GM18951 (cell line): Measurements from ENCODE around the gene TMC3.
A peak's percentile ranks its signal among the peaks of the same experiment; 100 is the strongest.

ENCODE experiments used
- POLR2A ChIP-seq: IDR thresholded peaks from 4 replicates; pipeline ENCODE4 v1.6.1; 2011; ENCODE audit warnings: mild to moderate bottlenecking; ENCODE audit not compliant: insufficient read length, insufficient read depth; ENCODE audit errors: extremely low read depth
- in situ Hi-C: fragments of 300-500 bp; cut with MboI; formaldehyde crosslinking; loops from one replicate; pipeline ENCODE4 v1.12.0; 2022; ENCODE audit warnings: low sequenced_read_pairs, mixed read lengths, inconsistent platforms; ENCODE audit not compliant: unreplicated experiment

Gene TMC3

GRCh38 chr15:81299630-81300273, 74.3 kb downstream of the TMC3 start:
- no peak for TF ChIP-seq POLR2A
- in situ Hi-C loops: no loop called here

DNA sequence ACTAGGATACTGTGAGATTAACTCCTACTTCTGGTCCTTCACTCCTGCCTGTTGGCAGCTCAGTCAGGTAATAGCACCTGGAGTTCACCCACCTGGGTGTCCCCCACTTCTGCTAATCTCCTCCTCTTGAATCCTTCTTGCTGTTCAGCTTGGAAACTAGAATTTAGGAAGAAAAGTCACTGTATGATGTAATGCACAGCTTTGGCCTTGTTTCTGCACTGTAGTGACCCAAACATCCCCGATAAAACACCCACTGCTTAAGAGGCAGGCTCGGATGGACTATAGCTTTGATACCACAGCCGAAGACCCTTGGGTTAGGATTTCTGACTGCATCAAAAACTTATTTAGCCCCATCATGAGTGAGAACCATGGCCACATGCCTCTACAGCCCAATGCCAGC, 74.9 kb downstream of the TMC3 start:
- TF ChIP-seq POLR2A: no peak
- in situ Hi-C loops: no loop called here

GRCh38 chr15:81298611-81299010, 75.4 kb downstream of the TMC3 start:
- in situ Hi-C loops: no loop called here
- TF ChIP-seq POLR2A: no peak

- in situ Hi-C loops: no loop called here
- no peak for TF ChIP-seq POLR2A
These were observed 76.1 kb downstream of the TMC3 start for GRCh38 chr15:81297603-81298575.

GRCh38 chr15:81297147-81297572, 76.9 kb downstream of the TMC3 start:
- no peak for TF ChIP-seq POLR2A
- in situ Hi-C loops: no loop called here

DNA sequence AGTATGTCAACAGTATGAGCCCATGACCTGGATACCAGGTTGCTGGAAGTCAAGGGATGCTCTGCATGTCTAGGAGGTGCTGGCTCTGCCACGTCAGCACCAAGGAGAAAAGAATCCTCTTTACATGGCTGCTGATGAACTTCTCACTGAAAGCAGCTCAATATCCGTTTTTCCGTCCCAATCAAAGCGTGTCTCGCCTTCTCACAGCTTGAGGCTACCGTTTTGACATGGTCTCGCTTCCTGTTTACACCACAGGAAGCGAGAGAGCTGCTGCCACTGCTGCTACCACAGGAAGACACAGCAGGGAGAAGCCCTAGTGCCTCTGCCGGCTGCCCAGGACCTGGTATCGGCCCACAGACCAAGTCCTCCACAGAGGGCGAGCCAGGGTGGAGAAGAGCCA, 77.3 kb downstream of the TMC3 start:
- in situ Hi-C loops: no loop called here

DNA sequence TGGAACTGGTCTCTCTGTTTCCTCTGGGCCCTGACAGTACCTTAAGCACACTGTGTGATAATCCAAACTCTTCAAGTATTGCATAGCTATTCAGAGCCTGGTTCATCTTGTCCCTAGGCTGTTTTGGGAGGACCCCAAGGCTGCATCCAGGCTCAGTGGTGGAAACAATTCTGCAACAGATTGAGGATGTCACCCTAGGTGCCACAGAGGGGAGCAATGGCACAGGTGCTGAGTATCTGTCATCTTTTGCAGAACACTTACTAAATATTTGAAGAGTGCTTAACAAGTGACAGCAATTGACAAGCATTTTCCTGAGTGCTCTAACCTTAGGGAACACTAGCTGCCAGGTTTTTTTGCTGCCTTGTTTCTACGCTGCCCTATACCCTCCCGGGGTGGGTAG, 77.8 kb downstream of the TMC3 start:
- no peak for TF ChIP-seq POLR2A
- in situ Hi-C loops: no loop called here

More for the DNA sequence above, 77.3 kb downstream of the TMC3 start:
- TF ChIP-seq POLR2A: peak; percentile 50

GRCh38 chr15:81295486-81296121, 78.4 kb downstream of the TMC3 start:
- in situ Hi-C loops: no loop called here

DNA sequence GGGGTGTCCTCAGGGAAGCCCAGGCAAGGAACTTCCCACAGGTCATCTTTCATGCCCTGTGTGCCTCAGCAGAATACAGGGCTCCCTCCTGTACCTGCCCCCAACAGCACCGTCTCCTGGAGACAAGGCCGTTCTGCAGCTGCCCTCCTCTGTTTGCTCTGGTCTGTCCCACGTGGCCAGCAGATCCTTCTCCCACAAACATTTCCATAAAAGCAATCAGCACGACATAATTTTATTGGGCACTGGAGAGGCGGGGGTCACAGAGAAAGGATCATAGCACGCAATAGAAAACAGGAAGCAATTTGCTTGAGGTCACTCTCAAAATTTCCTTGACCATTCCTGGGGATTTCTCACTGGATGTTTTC, 79.5 kb downstream of the TMC3 start:
- in situ Hi-C loops: no loop called here
- no peak for TF ChIP-seq POLR2A

More at GRCh38 chr15:81295486-81296121, 78.4 kb downstream of the TMC3 start:
- TF ChIP-seq POLR2A: no peak

DNA sequence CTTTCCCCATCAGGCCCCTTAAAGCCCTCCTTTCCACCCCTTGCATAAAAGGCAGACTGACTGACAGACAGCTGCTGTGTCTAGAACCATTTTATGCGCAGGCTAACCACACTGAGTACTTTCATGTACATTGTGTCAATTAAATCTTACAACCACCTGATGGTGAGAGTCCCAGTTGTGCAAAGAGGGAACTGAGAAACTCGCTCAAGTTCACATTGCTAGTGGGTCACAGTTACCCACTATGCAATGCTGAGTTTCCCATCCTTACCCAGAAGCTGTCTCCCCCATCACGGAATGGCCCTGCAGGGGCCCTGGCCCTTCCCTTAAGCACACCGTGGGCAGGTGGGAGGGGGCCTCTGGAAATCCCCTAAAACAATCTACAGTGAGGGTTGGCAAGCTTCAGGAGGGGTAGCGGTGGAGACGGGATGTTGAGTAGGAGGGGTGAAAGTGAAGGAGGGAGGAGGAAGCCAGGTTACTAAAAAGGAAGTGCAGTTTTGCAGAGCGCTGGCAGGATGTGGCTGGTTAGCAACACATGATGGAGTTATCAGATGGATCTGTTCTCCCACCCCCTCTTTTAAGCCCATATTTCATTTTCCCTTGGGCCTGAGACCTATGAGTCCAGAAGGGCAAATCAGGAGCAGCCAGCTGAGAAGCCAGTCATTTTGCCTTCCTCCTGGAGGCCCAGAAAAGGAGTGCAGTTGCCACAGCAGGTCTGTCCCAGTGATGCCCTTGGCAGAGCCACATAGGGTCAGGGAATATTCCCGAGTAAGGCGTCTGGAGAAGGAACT, 80.1 kb downstream of the TMC3 start:
- in situ Hi-C loops: no loop called here
- TF ChIP-seq POLR2A: peak; percentile 39

- in situ Hi-C loops: no loop called here
- peak; percentile 59 for TF ChIP-seq POLR2A
These were observed 81.5 kb downstream of the TMC3 start for GRCh38 chr15:81292523-81293001.

DNA sequence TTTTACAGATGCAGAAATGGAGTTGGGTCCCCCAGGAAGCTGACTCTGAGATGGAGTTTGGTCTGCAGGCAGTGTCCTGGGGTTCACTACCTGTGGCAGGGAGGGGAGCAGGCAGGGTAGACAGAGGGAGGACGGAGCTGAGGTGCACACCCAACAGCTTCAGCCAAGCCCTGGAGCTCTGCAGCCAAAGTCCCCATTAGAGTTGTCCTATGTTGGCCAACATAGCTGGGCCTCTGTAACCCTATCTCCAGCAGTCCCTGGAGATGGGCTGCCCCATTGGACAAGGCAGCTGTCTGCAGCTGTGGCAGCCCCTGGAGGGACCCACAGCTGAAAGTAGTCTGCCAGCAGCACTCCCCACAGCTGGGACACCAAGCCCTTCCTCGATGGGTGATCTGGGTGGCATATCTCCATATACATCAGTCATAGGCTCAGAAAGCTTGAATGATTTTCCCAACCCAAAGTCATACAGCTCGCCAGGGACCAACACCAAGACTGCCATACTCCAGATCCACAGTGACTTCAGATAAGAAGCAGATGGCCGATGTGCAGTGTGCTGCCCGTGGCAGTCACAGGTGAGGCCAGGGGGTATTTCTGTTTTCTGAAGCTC, 82.0 kb downstream of the TMC3 start:
- in situ Hi-C loops: no loop called here
- no peak for TF ChIP-seq POLR2A
